Measurements from ENCODE around the gene CDCA5. TPM values are rescaled to one million over a fixed set of nuclear protein-coding genes. Genes with fewer than 3 reads are reported as not detected.

Gene CDCA5
- total RNA-seq, 3 donors from 2014 or later (not counting 1 experiment from before 2014, with no cell fraction given): 3.3 to 6.8 (median 3.8) TPM

DNA sequence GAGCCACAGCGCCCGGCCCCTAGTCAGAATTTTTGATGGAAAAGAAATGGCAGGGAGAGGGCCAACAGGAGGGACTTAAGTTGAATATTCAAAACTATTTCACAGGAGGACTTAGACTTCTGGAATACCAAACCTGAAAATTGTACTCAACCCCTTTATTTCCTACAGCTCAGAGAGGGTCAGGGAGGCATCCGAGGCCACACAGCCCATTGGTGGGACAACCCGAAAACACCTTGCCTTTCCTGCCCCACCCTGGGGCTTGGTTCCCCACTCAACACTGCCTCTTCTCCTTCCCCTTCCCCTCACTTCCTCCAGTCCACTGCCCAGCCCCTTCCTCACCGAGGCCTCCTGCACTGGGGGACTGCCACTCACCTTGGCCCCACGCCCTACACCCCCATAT is 26.8 kb downstream of the CDCA5 start:
- Histone ChIP-seq H3K9me3 (ENCODE audit: control insufficient read depth, insufficient read depth, low read length) (no peaks in the 10 kb centered on the region), H3K4me3 (ENCODE audit: low read length) (no peak overlapping the region), H3K27ac (ENCODE audit: low read length) (no peak overlapping the region), H3K36me3 (ENCODE audit: control insufficient read depth, insufficient read depth, low read length) (no peaks in the 10 kb centered on the region), H3K27me3 (ENCODE audit: control insufficient read depth, insufficient read depth, low read length) (no peaks in the 10 kb centered on the region), H3K4me1 (ENCODE audit: control insufficient read depth, insufficient read depth, low read length) (peaks cover 11% of the 10 kb centered on the region)
- intact Hi-C loops (cut with micrococcal nuclease): no loop called here
- ATAC-seq: no peak
- no peak for DNase-seq
- WGBS (ENCODE audit: insufficient coverage): 91% methylated on average over 6 of the region's 6 CpGs
- H3K36me3 Mint-ChIP-seq: no peaks in the 10 kb centered on the region
- no peaks in the 10 kb centered on the region for H3K9me3 Mint-ChIP-seq
- TF ChIP-seq, protein P1, sequence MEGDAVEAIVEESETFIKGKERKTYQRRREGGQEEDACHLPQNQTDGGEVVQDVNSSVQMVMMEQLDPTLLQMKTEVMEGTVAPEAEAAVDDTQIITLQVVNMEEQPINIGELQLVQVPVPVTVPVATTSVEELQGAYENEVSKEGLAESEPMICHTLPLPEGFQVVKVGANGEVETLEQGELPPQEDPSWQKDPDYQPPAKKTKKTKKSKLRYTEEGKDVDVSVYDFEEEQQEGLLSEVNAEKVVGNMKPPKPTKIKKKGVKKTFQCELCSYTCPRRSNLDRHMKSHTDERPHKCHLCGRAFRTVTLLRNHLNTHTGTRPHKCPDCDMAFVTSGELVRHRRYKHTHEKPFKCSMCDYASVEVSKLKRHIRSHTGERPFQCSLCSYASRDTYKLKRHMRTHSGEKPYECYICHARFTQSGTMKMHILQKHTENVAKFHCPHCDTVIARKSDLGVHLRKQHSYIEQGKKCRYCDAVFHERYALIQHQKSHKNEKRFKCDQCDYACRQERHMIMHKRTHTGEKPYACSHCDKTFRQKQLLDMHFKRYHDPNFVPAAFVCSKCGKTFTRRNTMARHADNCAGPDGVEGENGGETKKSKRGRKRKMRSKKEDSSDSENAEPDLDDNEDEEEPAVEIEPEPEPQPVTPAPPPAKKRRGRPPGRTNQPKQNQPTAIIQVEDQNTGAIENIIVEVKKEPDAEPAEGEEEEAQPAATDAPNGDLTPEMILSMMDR (IDR thresholded peaks at IDR 0.05): no peak
- H3K27me3 Mint-ChIP-seq (ENCODE audit: low read depth in 2 of 2): peaks cover 0 to 8% of the 10 kb centered on the region in 2 donors
- no peak overlapping the region for H3K4me3 Mint-ChIP-seq
- H3K27ac Mint-ChIP-seq: no peak overlapping the region
- peaks cover 5 to 9% of the 10 kb centered on the region in 2 donors for H3K4me1 Mint-ChIP-seq

GRCh38 chr11:65055538-65055937 is 28.3 kb downstream of the CDCA5 start:
- no peaks in the 10 kb centered on the region for H3K27me3 ChIP-seq (ENCODE audit: control insufficient read depth, insufficient read depth, low read length)
- H3K4me1 Mint-ChIP-seq: peaks cover 5 to 9% of the 10 kb centered on the region in 2 donors
- WGBS (ENCODE audit: insufficient coverage): no CpG with 5 or more reads among the region's 1 CpG
- H3K4me1 ChIP-seq (ENCODE audit: control insufficient read depth, insufficient read depth, low read length): peaks cover 11% of the 10 kb centered on the region
- no peaks in the 10 kb centered on the region for H3K9me3 Mint-ChIP-seq
- H3K27ac Mint-ChIP-seq: no peak overlapping the region
- peaks cover 0 to 6% of the 10 kb centered on the region in 2 donors for H3K27me3 Mint-ChIP-seq (ENCODE audit: low read depth in 2 of 2)
- H3K9me3 ChIP-seq (ENCODE audit: control insufficient read depth, insufficient read depth, low read length): no peaks in the 10 kb centered on the region
- no peaks in the 10 kb centered on the region for H3K36me3 ChIP-seq (ENCODE audit: control insufficient read depth, insufficient read depth, low read length)
- no peak overlapping the region for H3K4me3 ChIP-seq (ENCODE audit: low read length)
- H3K27ac ChIP-seq (ENCODE audit: low read length): no peak overlapping the region
- ATAC-seq (no peak), DNase-seq (no peak)
- intact Hi-C loops (cut with micrococcal nuclease): no loop called here
- no peak overlapping the region for H3K4me3 Mint-ChIP-seq
- no peaks in the 10 kb centered on the region for H3K36me3 Mint-ChIP-seq
- TF ChIP-seq, protein P1 (IDR thresholded peaks at IDR 0.05): no peak

GRCh38 chr11:65053827-65054508 is 29.9 kb downstream of the CDCA5 start:
- no peaks in the 10 kb centered on the region for H3K9me3 Mint-ChIP-seq
- DNase-seq (peak in 1 of 2 donors; percentile 71), ATAC-seq (peak in 1 of 3 donors; percentile 24)
- no peaks in the 10 kb centered on the region for H3K36me3 ChIP-seq (ENCODE audit: control insufficient read depth, insufficient read depth, low read length)
- peaks cover 11% of the 10 kb centered on the region for H3K4me1 ChIP-seq (ENCODE audit: control insufficient read depth, insufficient read depth, low read length)
- H3K27me3 ChIP-seq (ENCODE audit: control insufficient read depth, insufficient read depth, low read length): no peaks in the 10 kb centered on the region
- H3K27ac ChIP-seq (ENCODE audit: low read length): no peak overlapping the region
- no peak overlapping the region for H3K4me3 Mint-ChIP-seq
- no peaks in the 10 kb centered on the region for H3K9me3 ChIP-seq (ENCODE audit: control insufficient read depth, insufficient read depth, low read length)
- peaks cover 5 to 9% of the 10 kb centered on the region in 2 donors for H3K4me1 Mint-ChIP-seq
- no peaks in the 10 kb centered on the region for H3K36me3 Mint-ChIP-seq
- intact Hi-C loops (cut with micrococcal nuclease): no loop called here
- 10% methylated on average over 8 of the region's 8 CpGs for WGBS (ENCODE audit: insufficient coverage)
- TF ChIP-seq, protein P1 (IDR thresholded peaks at IDR 0.05): no peak
- H3K27me3 Mint-ChIP-seq (ENCODE audit: low read depth in 2 of 2): peaks cover 0 to 6% of the 10 kb centered on the region in 2 donors
- H3K27ac Mint-ChIP-seq: peak overlapping the region in 1 of 2 donors; percentile 72
- no peak overlapping the region for H3K4me3 ChIP-seq (ENCODE audit: low read length)
